Measurements from ENCODE around the gene SULT4A1. TPM values are rescaled to one million over a fixed set of nuclear protein-coding genes. Genes with fewer than 3 reads are reported as not detected.
"Not testable (repeated sequence)": the region's sequence is repeated elsewhere in the genome, so short reads cannot be mapped to it uniquely, and the experiment has no call there.

The SULT4A1 gene
- total RNA-seq, 3 donors from 2014 or later = not detected

GRCh38 chr22:43882122-43882767 is 19.9 kb upstream of the SULT4A1 start:
- no peak overlapping the region for H3K4me3 Mint-ChIP-seq
- ATAC-seq (no peak), DNase-seq (no peak)
- no peaks in the 10 kb centered on the region for H3K36me3 Mint-ChIP-seq (ENCODE audit: insufficient read depth)
- no peaks in the 10 kb centered on the region for H3K9me3 Mint-ChIP-seq
- H3K4me1 Mint-ChIP-seq (ENCODE audit: low read depth) = peaks cover 2% of the 10 kb centered on the region
- peaks cover 44% of the 10 kb centered on the region for H3K27me3 Mint-ChIP-seq (ENCODE audit: low read depth)

GRCh38 chr22:43881091-43882061 is 19.1 kb upstream of the SULT4A1 start:
- no peak overlapping the region for H3K4me3 Mint-ChIP-seq
- no peak for ATAC-seq
- no peaks in the 10 kb centered on the region for H3K36me3 Mint-ChIP-seq (ENCODE audit: insufficient read depth)
- DNase-seq = no peak
- H3K4me1 Mint-ChIP-seq (ENCODE audit: low read depth) = peaks cover 2% of the 10 kb centered on the region
- H3K27me3 Mint-ChIP-seq (ENCODE audit: low read depth) = peaks cover 39% of the 10 kb centered on the region
- H3K9me3 Mint-ChIP-seq = no peaks in the 10 kb centered on the region

- ATAC-seq = no peak
- Mint-ChIP-seq H3K9me3 (no peaks in the 10 kb centered on the region), H3K4me1 (ENCODE audit: low read depth) (peaks cover 2% of the 10 kb centered on the region), H3K4me3 (no peak overlapping the region), H3K27me3 (ENCODE audit: low read depth) (peaks cover 41% of the 10 kb centered on the region), H3K36me3 (ENCODE audit: insufficient read depth) (no peaks in the 10 kb centered on the region)
- no peak for DNase-seq
Observed at GRCh38 chr22:43880541-43880991, 18.3 kb upstream of the SULT4A1 start.

- no peak for ATAC-seq
- no peaks in the 10 kb centered on the region for H3K9me3 Mint-ChIP-seq
- peaks cover 42% of the 10 kb centered on the region for H3K27me3 Mint-ChIP-seq (ENCODE audit: low read depth)
Observed at GRCh38 chr22:43879901-43880540, 17.7 kb upstream of the SULT4A1 start.

GRCh38 chr22:43878831-43879550 is 16.7 kb upstream of the SULT4A1 start:
- H3K4me1 Mint-ChIP-seq (ENCODE audit: low read depth) = no peaks in the 10 kb centered on the region
- H3K9me3 Mint-ChIP-seq = no peaks in the 10 kb centered on the region
- H3K4me3 Mint-ChIP-seq = no peak overlapping the region
- DNase-seq (no peak), ATAC-seq (no peak)
- peaks cover 37% of the 10 kb centered on the region for H3K27me3 Mint-ChIP-seq (ENCODE audit: low read depth)
- no peaks in the 10 kb centered on the region for H3K36me3 Mint-ChIP-seq (ENCODE audit: insufficient read depth)

More at GRCh38 chr22:43879901-43880540, 17.7 kb upstream of the SULT4A1 start:
- no peak for DNase-seq
- Mint-ChIP-seq H3K36me3 (ENCODE audit: insufficient read depth) (no peaks in the 10 kb centered on the region), H3K4me3 (no peak overlapping the region), H3K4me1 (ENCODE audit: low read depth) (peaks cover 2% of the 10 kb centered on the region)

- H3K9me3 Mint-ChIP-seq = no peaks in the 10 kb centered on the region
- H3K4me1 Mint-ChIP-seq (ENCODE audit: low read depth) = no peaks in the 10 kb centered on the region
- no peak for ATAC-seq
- peaks cover 42% of the 10 kb centered on the region for H3K27me3 Mint-ChIP-seq (ENCODE audit: low read depth)
- no peaks in the 10 kb centered on the region for H3K36me3 Mint-ChIP-seq (ENCODE audit: insufficient read depth)
- H3K4me3 Mint-ChIP-seq = no peak overlapping the region
- no peak for DNase-seq
Observed at GRCh38 chr22:43878079-43878795, 15.9 kb upstream of the SULT4A1 start.

GRCh38 chr22:43876866-43877509 is 14.7 kb upstream of the SULT4A1 start:
- Mint-ChIP-seq H3K4me3 (no peak overlapping the region), H3K27me3 (ENCODE audit: low read depth) (peaks cover 42% of the 10 kb centered on the region), H3K36me3 (ENCODE audit: insufficient read depth) (no peaks in the 10 kb centered on the region), H3K4me1 (ENCODE audit: low read depth) (no peaks in the 10 kb centered on the region), H3K9me3 (no peaks in the 10 kb centered on the region)
- no peak for DNase-seq
- ATAC-seq = no peak

- no peak for DNase-seq
- Mint-ChIP-seq H3K4me3 (no peak overlapping the region), H3K9me3 (no peaks in the 10 kb centered on the region), H3K4me1 (ENCODE audit: low read depth) (no peaks in the 10 kb centered on the region), H3K36me3 (ENCODE audit: insufficient read depth) (no peaks in the 10 kb centered on the region), H3K27me3 (ENCODE audit: low read depth) (peaks cover 24% of the 10 kb centered on the region)
- ATAC-seq = no peak
Observed at GRCh38 chr22:43869799-43870198, 7.5 kb upstream of the SULT4A1 start.

GRCh38 chr22:43869001-43869400 is 6.7 kb upstream of the SULT4A1 start:
- not testable (repeated sequence) for ATAC-seq; H3K4me1 Mint-ChIP-seq (ENCODE audit: low read depth); H3K36me3 Mint-ChIP-seq (ENCODE audit: insufficient read depth); DNase-seq; H3K9me3 Mint-ChIP-seq; H3K4me3 Mint-ChIP-seq
- peaks cover 31% of the 10 kb centered on the region for H3K27me3 Mint-ChIP-seq (ENCODE audit: low read depth)

GRCh38 chr22:43867839-43868635 is 5.7 kb upstream of the SULT4A1 start:
- Mint-ChIP-seq H3K27me3 (ENCODE audit: low read depth) (peaks cover 35% of the 10 kb centered on the region), H3K36me3 (ENCODE audit: insufficient read depth) (no peaks in the 10 kb centered on the region), H3K9me3 (no peaks in the 10 kb centered on the region), H3K4me3 (no peak overlapping the region), H3K4me1 (ENCODE audit: low read depth) (no peaks in the 10 kb centered on the region)
- DNase-seq = no peak
- no peak for ATAC-seq

GRCh38 chr22:43862882-43863202 is 529 bp upstream of the SULT4A1 start:
- DNase-seq = no peak
- no peaks in the 10 kb centered on the region for H3K36me3 Mint-ChIP-seq (ENCODE audit: insufficient read depth)
- no peak for ATAC-seq
- peaks cover 68% of the 10 kb centered on the region for H3K27me3 Mint-ChIP-seq (ENCODE audit: low read depth)
- peak overlapping the region; percentile 60 for H3K4me3 Mint-ChIP-seq
- H3K4me1 Mint-ChIP-seq (ENCODE audit: low read depth) = no peaks in the 10 kb centered on the region
- no peaks in the 10 kb centered on the region for H3K9me3 Mint-ChIP-seq

- DNase-seq = peak; percentile 1
- no peak overlapping the region for H3K4me3 Mint-ChIP-seq
- ATAC-seq = no peak
- H3K4me1 Mint-ChIP-seq (ENCODE audit: low read depth) = no peaks in the 10 kb centered on the region
- peaks cover 8% of the 10 kb centered on the region for H3K9me3 Mint-ChIP-seq
- peaks cover 76% of the 10 kb centered on the region for H3K27me3 Mint-ChIP-seq (ENCODE audit: low read depth)
- no peaks in the 10 kb centered on the region for H3K36me3 Mint-ChIP-seq (ENCODE audit: insufficient read depth)
Observed at GRCh38 chr22:43861529-43861928, 784 bp downstream of the SULT4A1 start.
